GM21515 (cell line): ENCODE measurements around the gene OR1I1.
A peak's percentile ranks its signal among the peaks of the same experiment; 100 is the strongest.

Experiments used
- ATAC-seq: cut with Tn5 transposase; IDR thresholded peaks from one replicate; pipeline ENCODE4 v1.9.1; 2021; ENCODE audit not compliant: unreplicated experiment

The OR1I1 gene

DNA sequence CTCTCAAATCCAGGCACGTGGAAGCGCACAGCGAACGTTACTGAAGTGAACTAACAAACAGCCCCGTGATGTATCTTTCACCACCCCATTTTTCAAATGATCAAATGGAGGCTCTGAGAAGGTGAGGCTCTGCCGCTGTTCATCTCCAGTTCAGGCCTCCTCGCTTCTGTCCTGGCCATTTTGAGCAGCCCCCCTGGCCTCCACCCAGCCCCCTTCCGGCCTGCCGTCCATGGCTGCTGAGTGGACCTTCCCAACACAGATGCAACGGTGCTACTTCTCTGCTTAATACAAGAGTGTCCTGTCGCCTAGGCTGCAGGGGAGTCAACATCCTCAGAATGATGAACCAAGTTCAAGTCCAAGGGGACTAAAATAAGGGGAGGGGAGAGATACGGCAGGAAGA is 34.8 kb downstream of the OR1I1 start:
- ATAC-seq: no peak

DNA sequence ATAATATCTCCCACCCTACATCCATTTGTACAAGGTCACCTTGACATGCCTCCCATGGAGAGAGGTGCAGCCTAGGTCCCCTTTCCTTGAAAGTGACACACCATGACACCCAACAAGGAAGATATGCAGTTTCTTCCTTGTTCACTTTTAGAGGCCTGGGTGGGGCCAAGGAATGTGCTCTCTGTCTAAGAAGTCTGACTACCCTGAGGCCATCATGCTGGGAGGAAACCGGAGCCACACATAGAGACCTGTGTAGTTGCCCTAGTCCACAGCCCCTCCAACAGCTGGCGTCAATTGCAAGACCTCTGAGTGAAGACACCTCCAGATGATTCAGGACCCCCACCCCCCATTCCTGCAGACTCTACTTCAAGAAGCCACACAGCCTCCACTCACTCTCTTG is 36.2 kb downstream of the OR1I1 start:
- no peak for ATAC-seq

DNA sequence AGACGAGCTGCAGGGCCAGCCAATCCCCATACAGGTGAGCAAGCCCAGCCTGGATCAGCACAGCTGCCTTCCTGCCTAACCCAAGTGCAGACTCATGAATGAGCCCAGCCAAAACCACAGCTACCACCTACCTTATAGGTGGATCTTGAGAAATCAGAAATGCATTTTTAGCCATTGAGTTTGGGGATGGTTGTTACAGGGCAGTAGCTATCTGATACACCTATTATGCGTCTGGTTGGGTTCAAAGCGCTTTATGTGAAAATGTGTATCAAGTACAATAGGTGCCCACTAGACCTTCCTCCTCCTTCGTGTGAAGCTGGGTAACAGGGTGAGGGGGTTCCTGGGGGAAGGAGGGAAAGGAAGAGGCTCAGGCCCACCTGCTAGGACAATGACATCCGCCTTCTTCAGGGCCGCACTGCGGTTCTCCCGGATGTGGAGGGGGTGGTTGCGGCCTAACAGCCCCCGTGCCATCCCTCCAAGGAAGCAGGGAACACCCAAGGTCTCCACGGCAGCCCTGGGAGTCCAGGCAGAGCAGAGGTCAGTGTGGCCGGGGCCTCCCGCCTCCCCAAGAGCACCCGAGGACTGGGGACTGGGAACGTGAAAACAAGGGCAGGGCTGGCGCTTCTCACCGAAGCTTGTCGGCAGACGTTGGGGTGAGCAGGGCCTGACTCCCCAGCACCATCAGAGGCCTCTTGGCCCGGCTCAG is 36.9 kb downstream of the OR1I1 start:
- no peak for ATAC-seq

DNA sequence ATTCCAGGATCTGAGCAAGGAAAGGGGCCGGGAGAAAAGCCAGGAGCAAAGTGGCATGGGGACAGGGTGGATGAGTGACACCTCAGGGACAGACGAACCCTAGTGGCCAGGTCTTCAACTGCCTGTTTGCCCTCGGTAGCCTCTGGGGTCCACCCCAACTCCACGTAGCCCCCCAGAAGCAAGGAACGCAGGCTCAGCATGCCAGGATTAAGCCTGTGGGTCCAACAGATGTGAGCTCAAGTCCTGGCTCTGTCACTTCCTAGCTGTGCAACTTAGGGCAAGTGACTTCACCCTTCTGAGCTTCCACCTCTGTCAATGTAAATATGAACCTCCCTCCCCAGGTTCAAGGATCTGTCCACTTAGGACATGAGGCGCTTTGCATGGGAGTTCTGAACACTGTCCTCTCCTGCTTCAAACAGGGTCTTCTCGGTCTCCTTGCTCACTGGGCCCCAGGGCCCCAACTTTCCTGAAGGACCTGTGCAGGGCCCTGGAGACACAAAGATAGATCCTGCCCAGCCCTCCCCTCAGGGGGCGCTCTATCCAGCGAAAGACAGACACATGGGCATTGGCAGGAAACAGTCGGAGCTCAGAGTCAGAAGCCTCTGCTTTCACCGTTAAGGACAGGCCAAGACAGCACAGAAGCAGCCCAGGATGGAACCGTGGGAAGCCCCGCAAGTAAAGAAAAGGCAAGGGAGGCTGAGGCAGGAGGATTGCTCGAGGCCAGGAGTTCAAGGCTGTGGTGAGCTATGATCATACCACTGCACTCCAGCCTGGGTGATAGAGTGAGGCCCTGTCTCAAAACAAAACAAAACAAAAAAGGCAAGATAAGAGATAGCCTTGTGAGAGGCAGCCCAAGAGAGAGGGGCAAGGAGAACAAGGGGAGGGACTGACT is 38.4 kb downstream of the OR1I1 start:
- ATAC-seq: no peak

DNA sequence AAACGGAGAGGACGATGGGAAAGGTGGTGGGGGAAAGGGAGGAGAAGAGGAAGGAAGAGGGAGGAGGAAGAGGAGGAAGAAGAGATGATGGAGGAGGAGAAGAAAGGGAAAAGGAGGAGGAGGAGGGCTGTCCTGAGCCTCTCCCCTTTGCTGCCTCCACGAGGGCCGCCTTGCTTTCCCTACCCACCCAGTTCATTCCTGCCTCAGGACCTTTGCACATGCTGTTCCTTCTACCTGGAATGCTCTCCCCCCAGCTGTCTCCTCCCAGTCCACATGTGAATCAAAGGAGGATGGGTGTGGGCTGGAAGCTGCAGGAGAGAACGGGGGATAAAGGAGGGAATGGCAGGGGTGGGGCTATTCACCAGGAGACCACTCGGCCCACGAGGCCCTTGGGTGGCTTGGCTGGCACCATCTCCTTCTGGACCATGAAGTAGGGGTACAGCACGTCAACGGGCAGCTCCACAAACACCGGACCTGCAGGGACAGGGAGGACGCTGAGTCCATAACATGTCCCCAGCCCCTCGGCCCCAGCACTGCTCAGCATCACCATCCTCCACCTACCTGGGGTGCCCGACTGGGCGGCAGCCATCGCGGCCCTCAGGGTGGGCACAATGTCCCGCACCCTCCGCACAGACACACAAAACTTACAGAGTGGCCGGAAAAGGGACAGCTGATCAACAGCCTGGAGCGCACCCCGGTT is 40.5 kb downstream of the OR1I1 start:
- ATAC-seq: no peak

DNA sequence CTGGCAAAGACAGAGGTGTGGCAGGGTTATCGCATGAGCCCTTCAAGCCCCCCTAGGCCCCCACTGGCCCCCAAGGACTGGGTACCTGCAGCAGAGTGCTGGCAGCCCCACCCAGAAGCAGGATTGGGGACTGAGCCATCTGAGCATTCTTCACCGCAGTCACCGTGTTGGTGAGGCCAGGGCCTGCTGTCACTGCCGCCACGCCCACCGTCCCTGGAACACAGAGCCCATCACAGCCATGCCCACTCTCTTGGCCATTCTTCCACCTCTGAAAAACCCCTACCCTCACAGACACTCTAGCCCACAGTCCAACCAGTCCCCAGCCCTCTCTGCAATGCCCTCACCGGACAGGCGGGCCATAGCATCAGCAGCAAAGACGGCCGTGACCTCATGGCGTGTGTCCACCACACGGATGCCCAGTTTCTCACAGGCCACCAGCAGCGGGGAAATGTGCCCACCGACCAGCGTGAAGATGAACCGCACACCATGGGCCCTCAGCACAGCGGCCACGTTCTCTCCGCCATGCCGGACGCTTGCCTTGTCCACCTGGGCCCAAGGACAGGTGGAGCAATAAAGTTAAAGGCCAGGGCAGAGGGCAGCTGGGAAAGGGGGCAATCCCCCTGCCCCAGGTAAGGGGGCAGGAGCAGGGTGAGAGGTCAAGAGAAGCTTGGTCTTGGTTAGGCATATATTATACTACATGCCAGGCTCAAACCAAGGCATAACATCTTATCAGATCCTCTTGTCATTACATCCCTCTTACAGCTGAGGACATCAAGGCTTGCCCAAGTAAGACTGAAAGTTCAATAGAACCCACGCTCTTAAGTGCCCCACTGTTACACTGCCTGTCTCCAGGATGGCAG is 41.2 kb downstream of the OR1I1 start:
- ATAC-seq: no peak

DNA sequence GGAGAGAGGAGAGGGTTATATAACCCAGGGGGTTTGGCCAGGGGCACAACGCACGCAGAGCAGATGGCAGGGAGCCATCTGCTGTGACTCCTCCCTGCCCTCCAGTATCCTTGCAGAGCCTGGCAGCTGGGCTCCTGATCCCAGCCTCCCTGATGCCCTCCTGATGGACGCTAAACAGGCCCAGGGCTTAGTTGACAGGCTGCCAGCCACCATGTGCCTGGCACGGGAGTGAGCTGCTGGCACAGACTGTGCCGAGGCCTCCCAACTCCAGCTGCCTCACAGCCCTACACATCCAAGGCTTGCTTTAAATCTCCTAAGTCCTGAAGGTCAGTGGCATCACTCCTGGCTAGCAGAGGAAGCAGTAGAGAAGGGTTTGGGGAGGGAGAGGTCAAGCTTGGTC is 41.9 kb downstream of the OR1I1 start:
- no peak for ATAC-seq

DNA sequence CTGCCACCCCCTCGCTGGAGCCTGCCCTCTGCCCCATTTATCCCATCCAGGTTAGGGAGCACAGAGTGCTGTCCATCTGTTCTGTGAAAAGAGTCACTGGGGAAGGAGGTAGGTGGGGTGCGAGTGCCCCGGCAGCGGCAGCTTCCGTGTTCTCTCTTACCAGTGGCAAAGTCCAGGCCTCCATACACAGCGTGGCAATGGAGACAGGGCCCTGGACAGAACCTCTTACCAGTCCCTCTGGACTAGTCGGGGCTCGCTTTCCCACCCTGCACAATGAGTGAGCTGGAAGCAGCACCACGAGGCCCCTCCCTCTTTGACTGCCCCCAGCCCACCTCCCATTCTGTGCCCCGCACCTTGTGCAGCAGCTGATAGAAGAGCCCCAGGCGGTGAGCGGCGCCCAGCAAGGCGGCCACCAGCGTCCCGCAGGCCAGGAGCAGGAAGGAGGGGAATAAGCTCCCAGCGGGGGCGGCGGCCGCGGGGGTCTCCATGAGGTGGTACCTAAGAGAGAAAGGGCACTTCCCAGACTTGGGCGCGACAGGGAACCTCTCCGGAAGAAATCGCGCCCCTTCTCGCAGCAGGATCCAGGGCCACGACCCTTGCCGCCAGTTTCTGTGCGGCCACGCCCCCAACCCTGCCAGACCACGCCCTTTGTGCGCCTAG is 42.7 kb downstream of the OR1I1 start:
- peak; percentile 2 for ATAC-seq

DNA sequence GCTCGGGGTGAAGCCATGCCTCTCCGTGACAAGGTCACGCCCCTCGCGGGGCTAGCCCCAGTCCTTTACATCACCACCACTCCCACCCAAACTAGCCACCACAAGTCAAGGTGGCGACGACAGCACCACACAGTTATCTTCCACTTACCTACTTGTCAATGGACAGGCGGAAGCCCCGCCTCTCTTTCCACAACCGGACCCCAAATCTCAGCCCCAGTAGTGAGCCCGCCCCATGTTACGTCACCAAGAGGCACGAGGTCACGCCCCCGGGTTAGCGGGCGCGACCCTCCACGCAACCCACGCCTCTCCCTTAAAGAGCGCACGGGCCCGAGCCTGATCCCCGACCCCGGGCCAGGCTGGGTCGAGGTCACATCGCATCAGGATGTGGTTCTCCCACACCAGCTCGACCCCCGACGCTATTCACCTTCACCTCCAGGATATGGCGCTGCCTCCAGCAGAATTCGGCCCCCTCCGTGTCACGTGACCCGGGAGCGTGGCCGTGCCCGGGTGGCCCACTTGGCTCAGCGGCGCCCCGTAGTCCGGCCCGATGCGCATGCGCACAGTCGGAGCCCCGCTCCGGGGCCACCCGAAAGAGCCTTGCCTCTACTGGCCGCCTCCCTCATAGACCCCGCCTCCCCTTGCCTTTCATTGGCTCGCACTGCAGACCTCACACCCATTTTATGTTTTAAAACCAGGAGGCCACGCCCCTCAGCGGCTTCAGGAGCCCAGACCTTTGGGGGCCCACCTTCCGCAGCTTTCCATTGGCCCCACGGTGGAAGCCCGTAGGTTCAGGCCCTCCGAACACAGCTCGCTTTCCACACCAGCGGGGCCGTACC is 43.4 kb downstream of the OR1I1 start:
- ATAC-seq: peak; percentile 86

DNA sequence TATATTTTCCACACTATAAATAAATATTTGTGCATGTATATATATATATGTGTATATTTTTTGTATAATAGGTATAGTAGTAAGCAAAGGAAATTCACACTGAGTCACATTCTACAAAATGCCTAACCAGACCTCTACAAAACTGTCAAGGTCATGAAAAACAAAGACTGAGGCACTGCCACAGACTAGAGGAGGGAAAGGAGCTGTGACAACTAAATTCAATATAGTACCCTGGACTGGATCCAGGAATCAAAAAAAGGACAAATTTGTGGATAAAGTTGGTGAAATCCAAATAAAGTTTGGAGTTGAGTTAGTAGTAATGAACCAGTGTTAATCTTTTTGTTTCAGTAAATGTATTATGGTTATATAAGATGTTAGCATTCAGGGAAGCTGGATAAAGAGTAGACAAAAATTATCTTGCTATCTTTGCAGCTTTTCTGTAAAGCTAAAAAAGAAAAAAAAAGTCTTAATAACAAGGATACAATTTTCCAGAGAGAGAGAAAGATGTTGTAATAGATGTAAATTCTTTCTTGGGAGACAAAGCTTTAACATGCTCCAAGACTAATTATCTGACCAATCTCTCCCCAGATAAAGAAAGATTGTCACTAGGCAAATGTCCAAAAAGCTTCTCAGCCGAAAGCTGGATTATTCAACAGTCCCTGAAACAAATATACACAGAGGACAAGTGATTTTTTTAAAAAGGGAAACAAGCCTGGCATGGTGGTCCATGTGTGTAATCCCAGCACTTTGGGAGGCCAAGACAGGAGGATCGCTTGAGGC is 44.3 kb downstream of the OR1I1 start:
- no peak for ATAC-seq

DNA sequence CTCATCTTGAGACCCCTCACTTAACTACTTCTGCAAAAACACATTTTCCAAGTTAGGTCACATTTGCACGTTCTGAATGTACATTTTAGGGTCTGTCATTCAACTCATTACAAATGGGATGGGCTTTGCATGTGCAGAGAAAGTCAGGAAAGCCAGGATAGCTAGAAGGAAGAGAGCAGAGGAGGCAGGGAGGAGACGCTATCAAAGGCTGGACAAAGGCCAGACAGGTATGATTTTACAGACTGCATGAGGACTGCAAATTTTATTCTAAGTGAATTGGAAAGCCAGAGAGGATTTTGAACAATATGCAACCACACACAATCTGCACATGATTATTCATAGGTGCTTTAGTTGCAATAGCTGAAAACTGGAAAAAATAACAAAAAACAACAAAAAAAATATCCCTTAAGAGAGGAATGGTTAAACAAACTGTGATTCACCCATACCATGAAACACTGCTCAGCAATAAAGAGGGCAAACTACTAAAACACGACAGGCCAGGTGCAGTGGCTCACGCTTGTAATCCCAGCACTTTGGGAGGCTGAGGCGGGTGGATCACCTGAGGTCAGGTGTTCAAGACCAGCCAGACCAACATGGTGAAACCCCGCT is 46.3 kb downstream of the OR1I1 start:
- no peak for ATAC-seq

GRCh38 chr19:15129856-15130585 is 48.0 kb downstream of the OR1I1 start:
- no peak for ATAC-seq

DNA sequence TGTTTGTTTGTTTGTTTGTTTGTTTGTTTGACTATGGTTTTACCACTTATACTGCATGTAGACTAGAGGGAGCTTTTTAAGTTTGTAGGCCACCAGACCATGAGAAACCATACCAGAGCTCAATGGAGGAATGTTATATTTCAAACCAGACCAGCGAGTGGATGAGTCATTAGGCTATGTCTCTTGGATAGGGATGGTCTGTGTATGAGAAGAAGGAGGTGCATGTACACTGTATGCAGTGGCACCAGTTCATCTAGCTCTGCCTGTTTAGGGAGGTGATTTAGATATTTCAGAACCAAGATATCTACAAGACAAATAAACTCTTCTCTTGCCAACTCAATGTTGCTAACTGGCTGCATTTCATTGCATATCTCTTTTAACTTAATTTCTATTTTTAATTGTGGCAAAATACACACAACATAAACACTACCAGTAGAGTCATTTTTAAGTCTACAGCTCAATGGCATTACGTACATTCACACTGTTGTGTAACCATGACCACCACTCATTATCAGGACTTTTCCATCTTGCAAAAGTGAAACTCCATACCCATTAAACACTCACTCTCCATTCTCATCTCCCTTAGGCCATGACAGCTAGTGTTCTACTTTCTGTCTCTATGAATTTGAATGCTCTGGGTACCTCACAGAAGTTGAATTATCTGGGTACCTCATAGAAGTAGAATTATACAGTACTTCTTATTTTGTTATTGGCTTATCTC is 54.4 kb downstream of the OR1I1 start:
- no peak for ATAC-seq

DNA sequence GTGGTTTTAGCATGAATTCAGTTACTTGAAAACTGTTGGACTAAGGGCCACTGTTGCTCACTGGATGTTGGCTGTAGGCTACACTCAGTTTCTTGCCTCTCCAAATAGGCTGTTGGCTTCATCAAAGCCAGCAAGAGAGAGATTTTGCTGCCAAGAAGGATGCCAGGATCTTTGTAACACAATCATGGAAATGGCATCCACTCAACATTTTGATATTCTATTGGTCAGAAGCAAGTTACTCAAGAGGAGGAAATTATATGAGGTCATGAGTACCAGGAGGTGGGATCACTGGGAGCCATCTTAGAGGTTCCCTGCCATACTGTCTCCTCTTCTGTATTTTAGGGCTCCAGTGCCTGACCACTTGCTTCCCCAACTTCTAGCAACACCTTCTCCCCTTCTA is 55.8 kb downstream of the OR1I1 start:
- ATAC-seq: no peak

DNA sequence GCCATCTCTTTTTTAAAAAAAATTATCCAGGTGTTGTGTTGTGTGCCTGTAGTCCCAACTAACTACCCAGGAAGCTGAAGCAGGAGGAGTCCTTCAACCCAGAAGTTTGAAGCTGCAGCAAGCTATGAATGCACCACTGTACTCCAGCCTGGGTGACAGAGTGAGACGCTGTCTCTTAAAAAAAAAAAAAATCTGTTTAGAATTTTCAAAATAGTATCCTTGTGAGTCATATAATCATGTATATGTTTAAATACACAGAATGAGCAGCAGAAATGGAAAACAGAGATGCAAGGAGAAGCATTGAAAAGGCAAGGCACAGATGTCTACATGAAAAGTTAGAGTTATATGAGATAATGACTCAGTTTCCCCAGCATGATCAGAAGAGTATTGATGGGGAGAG is 56.4 kb downstream of the OR1I1 start:
- no peak for ATAC-seq

DNA sequence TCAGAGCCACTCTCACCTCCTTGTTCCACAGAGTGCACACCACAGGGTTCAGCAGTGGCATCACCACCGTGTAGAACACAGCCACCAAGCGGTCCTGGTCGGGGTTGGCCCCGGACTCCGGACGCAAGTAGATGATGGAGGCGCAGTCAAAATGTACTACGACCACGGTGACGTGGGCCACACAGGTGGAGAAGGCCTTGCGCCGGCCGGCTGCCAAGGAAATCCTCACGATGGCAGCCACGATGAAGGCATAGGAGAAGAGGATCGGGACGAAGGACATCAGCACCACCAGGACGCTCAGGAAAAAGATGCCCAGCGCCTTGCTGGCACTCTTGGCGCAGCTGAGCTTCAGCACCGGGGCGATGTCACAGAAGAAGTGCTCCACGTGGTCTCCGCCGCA is 59.1 kb downstream of the OR1I1 start:
- ATAC-seq: no peak

- ATAC-seq: no peak
Observed at GRCh38 chr19:15142313-15142712, 60.3 kb downstream of the OR1I1 start.
